PC-3 (cell line): ENCODE results near the gene NAP1L4. TPM values are rescaled to one million over a fixed set of nuclear protein-coding genes. Genes with fewer than 3 reads are reported as not detected.

ENCODE experiments used
- ATAC-seq: fragments of 200-7000 bp; cut with Tn5 transposase; 2 replicates; pipeline ENCODE4 v1.9.1; 2020; ENCODE audit warnings: mild to moderate bottlenecking, moderate library complexity
- BruUV-seq: library from RNA; stranded (reverse); fragments of 400-500 nt; replicated peaks from 2 replicates; lab custom pipeline; 2021; lab: Mats Ljungman, UMichigan
- CTCF ChIA-PET: fragments of 300-600 bp; sonication (Branson Sonifier 250); formaldehyde crosslinking; loops from one replicate; lab custom pipeline; 2022; ENCODE audit warnings: antibody characterized with exemption; lab: Charles Lee
- POLR2A ChIA-PET: fragments of 300-600 bp; sonication (Branson Sonifier 250); formaldehyde crosslinking; loops from one replicate; lab custom pipeline; 2022; ENCODE audit warnings: antibody characterized with exemption; ENCODE audit not compliant: unreplicated experiment; lab: Charles Lee
- DNase-seq: peaks from one replicate; pipeline ENCODE4 v3.0.0-alpha.2; 2015
- H2AFZ ChIP-seq: fragments of 300-600 bp; sonication (generic); 2 replicates; pipeline ENCODE4 v1.6.0; 2016; ENCODE audit warnings: antibody characterized with exemption, low read length
- H3F3A ChIP-seq: fragments of 300-600 bp; sonication (generic); one replicate; pipeline ENCODE4 v1.6.0; 2017; ENCODE audit warnings: antibody characterized with exemption, low read length, control low read depth, mild to moderate bottlenecking; ENCODE audit not compliant: unreplicated experiment
- H3K27ac ChIP-seq: fragments of 300-600 bp; sonication (generic); 2 replicates; pipeline ENCODE4 v1.5.1; 2016; ENCODE audit warnings: mild to moderate bottlenecking, low read length
- H3K27me3 ChIP-seq: fragments of 300-600 bp; sonication (generic); 2 replicates; pipeline ENCODE4 v1.6.1; 2016; ENCODE audit warnings: low read length, mixed read lengths
- H3K36me3 ChIP-seq: fragments of 300-600 bp; sonication (generic); 2 replicates; pipeline ENCODE4 v1.6.1; 2016; ENCODE audit warnings: low read depth, mixed run types, low read length, mixed read lengths
- H3K4me1 ChIP-seq: fragments of 300-600 bp; sonication (generic); 2 replicates; pipeline ENCODE4 v1.5.1; 2016; ENCODE audit warnings: low read length; ENCODE audit not compliant: insufficient read depth
- H3K4me2 ChIP-seq: fragments of 300-600 bp; sonication (generic); 2 replicates; pipeline ENCODE4 v1.6.0; 2016; ENCODE audit warnings: low read length
- H3K4me3 ChIP-seq: fragments of 300-600 bp; sonication (generic); 2 replicates; pipeline ENCODE4 v1.5.1; 2016; ENCODE audit warnings: mild to moderate bottlenecking, low read length, mixed read lengths
- H3K79me2 ChIP-seq: fragments of 300-600 bp; sonication (generic); 2 replicates; pipeline ENCODE4 v1.6.1; 2017; ENCODE audit warnings: low read length, mixed read lengths
- H3K9ac ChIP-seq: fragments of 300-600 bp; sonication (generic); 2 replicates; pipeline ENCODE4 v1.6.0; 2016; ENCODE audit warnings: mild to moderate bottlenecking, low read length
- H3K9me2 ChIP-seq: fragments of 300-600 bp; sonication (generic); replicated peaks from 2 replicates; pipeline ENCODE4 v1.6.1; 2016; ENCODE audit warnings: mixed run types, low read length, mixed read lengths
- H3K9me3 ChIP-seq: fragments of 300-600 bp; sonication (generic); 2 replicates; pipeline ENCODE4 v1.6.1; 2016; ENCODE audit warnings: low read length, mixed read lengths
- H4K20me1 ChIP-seq: fragments of 300-600 bp; sonication (generic); 2 replicates; pipeline ENCODE4 v1.6.1; 2016; ENCODE audit warnings: low read length, mixed read lengths
- EZH2 ChIP-seq: fragments of 300-600 bp; sonication (generic); IDR thresholded peaks from one replicate; pipeline ENCODE4 v1.6.1; 2017; ENCODE audit warnings: antibody characterized with exemption, mild to moderate bottlenecking, low read length; ENCODE audit not compliant: unreplicated experiment
- EZH2phosphoT487 ChIP-seq: fragments of 300-600 bp; sonication (generic); IDR thresholded peaks from 2 replicates; pipeline ENCODE4 v1.6.1; 2018; ENCODE audit warnings: mild to moderate bottlenecking, antibody characterized with exemption, low read length, borderline replicate concordance
- intact Hi-C: fragments of 100-400 bp; cut with micrococcal nuclease; formaldehyde crosslinking; loops from 2 replicates; pipeline ENCODE4 v1.9.0; 2023
- total RNA-seq: library from RNA; depleted of rRNA; stranded (reverse); fragments of >200 nt; gene quantifications from 2 replicates; pipeline ENCODE4 v1.2.3, GENCODE V29; 2014
- TF ChIP-seq, protein P1 (sequence below): fragments of 300-600 bp; sonication (generic); conservative IDR thresholded peaks from 2 replicates; pipeline ENCODE4 v1.5.1; 2017; ENCODE audit warnings: antibody characterized with exemption, low read depth, mild to moderate bottlenecking, low read length

NAP1L4 gene
- total RNA-seq, 1 experiment from 2014 or later, result 115 TPM

- Histone ChIP-seq H3K9me2 (no peaks in the 10 kb centered on the region), H3K79me2 (no peaks in the 10 kb centered on the region), H4K20me1 (no peaks in the 10 kb centered on the region), H3K27ac (no peak overlapping the region), H3F3A (no peaks in the 10 kb centered on the region), H3K4me2 (no peak overlapping the region), H3K9ac (no peak overlapping the region), H3K27me3 (no peaks in the 10 kb centered on the region), H3K4me3 (no peak overlapping the region), H2AFZ (no peak overlapping the region), H3K4me1 (peaks cover 29% of the 10 kb centered on the region), H3K9me3 (peaks cover 12% of the 10 kb centered on the region; the same call in 1 of the 2 replicates), H3K36me3 (peaks cover 10% of the 10 kb centered on the region)
- DNase-seq, result no peak
- BruUV-seq, result no TSS peak
- no peak for ATAC-seq
- ChIA-PET POLR2A (no interaction called here), CTCF (no interaction called here)
- intact Hi-C loops, result loop anchor here (5.0 kb wide), 1 partner anchor 163 kb away; no protein-coding TSS in a partner anchor
- TF ChIP-seq, protein P1, sequence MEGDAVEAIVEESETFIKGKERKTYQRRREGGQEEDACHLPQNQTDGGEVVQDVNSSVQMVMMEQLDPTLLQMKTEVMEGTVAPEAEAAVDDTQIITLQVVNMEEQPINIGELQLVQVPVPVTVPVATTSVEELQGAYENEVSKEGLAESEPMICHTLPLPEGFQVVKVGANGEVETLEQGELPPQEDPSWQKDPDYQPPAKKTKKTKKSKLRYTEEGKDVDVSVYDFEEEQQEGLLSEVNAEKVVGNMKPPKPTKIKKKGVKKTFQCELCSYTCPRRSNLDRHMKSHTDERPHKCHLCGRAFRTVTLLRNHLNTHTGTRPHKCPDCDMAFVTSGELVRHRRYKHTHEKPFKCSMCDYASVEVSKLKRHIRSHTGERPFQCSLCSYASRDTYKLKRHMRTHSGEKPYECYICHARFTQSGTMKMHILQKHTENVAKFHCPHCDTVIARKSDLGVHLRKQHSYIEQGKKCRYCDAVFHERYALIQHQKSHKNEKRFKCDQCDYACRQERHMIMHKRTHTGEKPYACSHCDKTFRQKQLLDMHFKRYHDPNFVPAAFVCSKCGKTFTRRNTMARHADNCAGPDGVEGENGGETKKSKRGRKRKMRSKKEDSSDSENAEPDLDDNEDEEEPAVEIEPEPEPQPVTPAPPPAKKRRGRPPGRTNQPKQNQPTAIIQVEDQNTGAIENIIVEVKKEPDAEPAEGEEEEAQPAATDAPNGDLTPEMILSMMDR, result no peak
- TF ChIP-seq EZH2 (no peak), EZH2phosphoT487 (no peak)
These were observed 57.4 kb downstream of the NAP1L4 start for GRCh38 chr11:2934611-2935239.

GRCh38 chr11:2934021-2934550 lies 58.0 kb downstream of the NAP1L4 start:
- peak overlapping the region; percentile 50 for H3K9ac ChIP-seq

More at GRCh38 chr11:2934021-2934550, 58.0 kb downstream of the NAP1L4 start:
- Histone ChIP-seq H3F3A (no peaks in the 10 kb centered on the region), H3K9me3 (peaks cover 11% of the 10 kb centered on the region; the same call in 1 of the 2 replicates), H4K20me1 (0 out of 2 replicates have a peak, but pooled peaks cover under 1% of the 10 kb centered on the region), H3K4me3 (no peak overlapping the region), H3K9me2 (no peaks in the 10 kb centered on the region), H3K4me2 (peak overlapping the region; percentile 48), H3K27me3 (no peaks in the 10 kb centered on the region), H3K27ac (peak overlapping the region; percentile 94), H3K36me3 (peaks cover 5% of the 10 kb centered on the region), H3K4me1 (peaks cover 31% of the 10 kb centered on the region), H3K79me2 (peaks cover under 1% of the 10 kb centered on the region), H2AFZ (no peak overlapping the region)
- POLR2A ChIA-PET, result no interaction called here
- CTCF ChIA-PET, result interaction anchor here (0.6 to 0.9 kb wide), 2 partner anchors 157 to 197 kb away, joined by 4 read pairs; no protein-coding TSS in a partner anchor
- BruUV-seq, result no TSS peak
- DNase-seq (no peak), ATAC-seq (no peak)
- TF ChIP-seq, protein P1, result no peak
- TF ChIP-seq EZH2, result no peak
- TF ChIP-seq EZH2phosphoT487, result no peak
- intact Hi-C loops, result loop anchor here (5.0 kb wide), 1 partner anchor 163 kb away; no protein-coding TSS in a partner anchor
